C4-2B (cell line): ENCODE data around the gene ZNF3.

Experiments
- H3K27ac ChIP-seq: fragments of 450-650 bp; 2 replicates; pipeline ENCODE4 v1.5.1; 2017
- CTCF ChIP-seq: fragments of 450-650 bp; conservative IDR thresholded peaks from 2 replicates; pipeline ENCODE4 v1.5.1; 2017; ENCODE audit warnings: mild to moderate bottlenecking
- ZFX ChIP-seq: fragments of 450-650 bp; IDR thresholded peaks from 2 replicates; pipeline ENCODE4 v1.6.1; 2017

ZNF3 gene

GRCh38 chr7:100085515-100085914 lies 4.0 kb upstream of the ZNF3 start:
- TF ChIP-seq CTCF (no peak), ZFX (no peak)
- H3K27ac ChIP-seq: no peak overlapping the region

- H3K27ac ChIP-seq: no peak overlapping the region; the same call in 1 of the 2 replicates
Measured at GRCh38 chr7:100082978-100083377, 1.5 kb upstream of the ZNF3 start.

GRCh38 chr7:100080907-100081534 lies 502 bp downstream of the ZNF3 start:
- H3K27ac ChIP-seq: peak overlapping the region; percentile 92
- TF ChIP-seq ZFX: no peak; the same call in 1 of the 2 replicates
- no peak for TF ChIP-seq CTCF

More at GRCh38 chr7:100082978-100083377, 1.5 kb upstream of the ZNF3 start:
- TF ChIP-seq CTCF: no peak
- no peak for TF ChIP-seq ZFX

GRCh38 chr7:100079024-100079560 lies 2.4 kb downstream of the ZNF3 start:
- no peak for TF ChIP-seq CTCF
- no peak for TF ChIP-seq ZFX
- no peak overlapping the region for H3K27ac ChIP-seq

GRCh38 chr7:100077205-100077604 lies 4.3 kb downstream of the ZNF3 start:
- TF ChIP-seq CTCF (no peak), ZFX (no peak)
- no peak overlapping the region for H3K27ac ChIP-seq

GRCh38 chr7:100075418-100075817 lies 6.1 kb downstream of the ZNF3 start:
- TF ChIP-seq CTCF (no peak), ZFX (no peak)

GRCh38 chr7:100074841-100075240 lies 6.7 kb downstream of the ZNF3 start:
- TF ChIP-seq ZFX: no peak
- no peak for TF ChIP-seq CTCF
- no peak overlapping the region for H3K27ac ChIP-seq

More at GRCh38 chr7:100075418-100075817, 6.1 kb downstream of the ZNF3 start:
- H3K27ac ChIP-seq: no peak overlapping the region
